ENCODE measurements around the gene RAB11A. TPM values are rescaled to one million over a fixed set of nuclear protein-coding genes. Genes with fewer than 3 reads are reported as not detected.

Gene RAB11A
- total RNA-seq, 1 donor from 2014 or later, result 204 TPM

DNA sequence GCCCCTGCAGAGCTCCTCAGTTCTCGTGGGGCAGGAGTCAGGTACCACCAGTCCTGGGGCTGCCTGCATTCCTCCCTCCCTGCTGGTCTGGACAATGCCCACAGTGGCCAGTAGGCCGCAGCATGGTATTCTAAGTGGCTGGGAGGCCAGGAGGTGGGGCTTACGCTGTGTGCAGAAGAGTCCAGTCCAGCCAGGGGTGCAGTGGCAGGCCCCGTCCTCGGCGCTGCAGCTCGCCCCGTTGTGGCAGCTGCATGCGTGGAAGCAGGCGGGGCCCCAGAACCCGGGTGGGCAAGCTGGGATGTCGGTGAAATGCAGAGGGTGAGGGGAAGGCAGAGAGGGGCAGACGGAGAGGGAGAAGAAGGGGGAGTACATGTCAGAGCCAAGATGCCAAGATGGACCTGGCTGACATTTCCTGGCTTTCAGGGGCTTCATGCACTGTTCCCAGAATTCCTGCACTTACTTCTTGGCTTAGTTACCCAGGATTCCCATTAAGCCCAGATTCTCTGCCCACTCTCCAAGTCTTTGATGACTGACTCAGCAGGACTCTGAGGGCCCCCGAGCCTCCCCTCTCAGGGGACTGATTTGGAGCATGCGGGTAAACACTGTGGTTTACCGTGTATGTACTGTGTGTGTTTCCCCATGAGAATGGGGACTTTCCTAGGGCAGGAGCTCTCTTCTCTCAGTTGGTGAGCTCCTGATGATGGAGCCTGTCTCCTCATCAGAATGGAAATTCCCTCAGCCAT is 47.5 kb downstream of the RAB11A start:
- TF ChIP-seq, protein P1, sequence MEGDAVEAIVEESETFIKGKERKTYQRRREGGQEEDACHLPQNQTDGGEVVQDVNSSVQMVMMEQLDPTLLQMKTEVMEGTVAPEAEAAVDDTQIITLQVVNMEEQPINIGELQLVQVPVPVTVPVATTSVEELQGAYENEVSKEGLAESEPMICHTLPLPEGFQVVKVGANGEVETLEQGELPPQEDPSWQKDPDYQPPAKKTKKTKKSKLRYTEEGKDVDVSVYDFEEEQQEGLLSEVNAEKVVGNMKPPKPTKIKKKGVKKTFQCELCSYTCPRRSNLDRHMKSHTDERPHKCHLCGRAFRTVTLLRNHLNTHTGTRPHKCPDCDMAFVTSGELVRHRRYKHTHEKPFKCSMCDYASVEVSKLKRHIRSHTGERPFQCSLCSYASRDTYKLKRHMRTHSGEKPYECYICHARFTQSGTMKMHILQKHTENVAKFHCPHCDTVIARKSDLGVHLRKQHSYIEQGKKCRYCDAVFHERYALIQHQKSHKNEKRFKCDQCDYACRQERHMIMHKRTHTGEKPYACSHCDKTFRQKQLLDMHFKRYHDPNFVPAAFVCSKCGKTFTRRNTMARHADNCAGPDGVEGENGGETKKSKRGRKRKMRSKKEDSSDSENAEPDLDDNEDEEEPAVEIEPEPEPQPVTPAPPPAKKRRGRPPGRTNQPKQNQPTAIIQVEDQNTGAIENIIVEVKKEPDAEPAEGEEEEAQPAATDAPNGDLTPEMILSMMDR (IDR thresholded peaks at IDR 0.05; ENCODE audit: unreplicated experiment), result no peak
- Mint-ChIP-seq H3K4me3 (no peak overlapping the region), H3K27me3 (ENCODE audit: low read depth) (no peaks in the 10 kb centered on the region), H3K4me1 (peaks cover 7% of the 10 kb centered on the region), H3K9me3 (no peaks in the 10 kb centered on the region), H3K36me3 (no peaks in the 10 kb centered on the region), H3K27ac (no peak overlapping the region)
- peak in 1 of 2 experiments; percentile 46 for DNase-seq (ENCODE audit: low spot score in 2 of 2, unreplicated experiment in 2 of 2)

DNA sequence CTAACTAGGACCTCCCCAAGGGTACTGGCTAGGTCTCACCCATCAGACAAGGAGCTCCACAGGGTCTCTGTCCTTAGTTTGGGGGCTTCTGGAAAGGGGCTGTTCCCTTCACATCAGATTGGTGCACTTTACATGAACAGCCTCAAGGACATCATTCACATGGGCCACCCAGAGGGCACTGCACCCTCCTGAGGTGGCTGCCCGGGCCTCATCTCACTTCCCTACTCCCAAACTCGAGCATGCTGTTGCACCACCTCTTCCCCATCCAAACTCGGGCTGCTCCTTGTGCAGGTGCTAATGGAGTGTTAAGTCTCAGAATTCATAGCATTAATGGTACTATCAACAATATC is 48.1 kb downstream of the RAB11A start:
- Mint-ChIP-seq H3K27me3 (ENCODE audit: low read depth) (no peaks in the 10 kb centered on the region), H3K4me3 (no peak overlapping the region), H3K36me3 (no peaks in the 10 kb centered on the region), H3K27ac (no peak overlapping the region), H3K9me3 (no peaks in the 10 kb centered on the region), H3K4me1 (peaks cover 7% of the 10 kb centered on the region)
- TF ChIP-seq, protein P1 (IDR thresholded peaks at IDR 0.05; ENCODE audit: unreplicated experiment), result no peak
- DNase-seq (ENCODE audit: low spot score in 2 of 2, unreplicated experiment in 2 of 2), result no peak

GRCh38 chr15:65917936-65918335 is 48.6 kb downstream of the RAB11A start:
- Mint-ChIP-seq H3K9me3 (no peaks in the 10 kb centered on the region), H3K4me1 (peaks cover 7% of the 10 kb centered on the region), H3K36me3 (no peaks in the 10 kb centered on the region), H3K27ac (no peak overlapping the region), H3K4me3 (no peak overlapping the region), H3K27me3 (ENCODE audit: low read depth) (no peaks in the 10 kb centered on the region)
- no peak for DNase-seq (ENCODE audit: low spot score in 2 of 2, unreplicated experiment in 2 of 2)
- TF ChIP-seq, protein P1 (IDR thresholded peaks at IDR 0.05; ENCODE audit: unreplicated experiment), result no peak

- Mint-ChIP-seq H3K27ac (no peak overlapping the region), H3K9me3 (no peaks in the 10 kb centered on the region), H3K4me1 (peaks cover 7% of the 10 kb centered on the region), H3K36me3 (no peaks in the 10 kb centered on the region), H3K27me3 (ENCODE audit: low read depth) (no peaks in the 10 kb centered on the region), H3K4me3 (no peak overlapping the region)
- TF ChIP-seq, protein P1 (IDR thresholded peaks at IDR 0.05; ENCODE audit: unreplicated experiment), result no peak
- DNase-seq (ENCODE audit: low spot score in 2 of 2, unreplicated experiment in 2 of 2), result no peak
These were observed 49.1 kb downstream of the RAB11A start for GRCh38 chr15:65918357-65918920.

GRCh38 chr15:65918945-65919344 is 49.7 kb downstream of the RAB11A start:
- Mint-ChIP-seq H3K27me3 (ENCODE audit: low read depth) (no peaks in the 10 kb centered on the region), H3K27ac (no peak overlapping the region), H3K4me1 (peaks cover 10% of the 10 kb centered on the region), H3K4me3 (no peak overlapping the region), H3K9me3 (no peaks in the 10 kb centered on the region), H3K36me3 (no peaks in the 10 kb centered on the region)
- TF ChIP-seq, protein P1 (IDR thresholded peaks at IDR 0.05; ENCODE audit: unreplicated experiment), result no peak
- no peak for DNase-seq (ENCODE audit: low spot score in 2 of 2, unreplicated experiment in 2 of 2)
